Coronary artery (tissue), 2 donors: Measurements from ENCODE around the gene PCDHB4.
"Not testable (repeated sequence)": the region's sequence is repeated elsewhere in the genome, so short reads cannot be mapped to it uniquely, and the experiment has no call there.

Experiments
- DNase-seq: peaks from one replicate; pipeline ENCODE4 v3.0.0-alpha.2; 2017; ENCODE audit warnings: low spot score
- H3K27ac ChIP-seq, 2 donors: fragments of 200-600 bp; sonication (generic); one replicate each; pipeline ENCODE4 v1.5.1; 2016 to 2019
- H3K4me3 ChIP-seq: fragments of 200-600 bp; sonication (generic); 2 replicates; pipeline ENCODE4 v1.5.1; 2016; ENCODE audit warnings: mild to moderate bottlenecking, moderate library complexity
- CTCF ChIP-seq: fragments of 200-600 bp; sonication (generic); IDR thresholded peaks from one replicate; pipeline ENCODE4 v1.5.1; 2019; ENCODE audit warnings: antibody characterized with exemption

PCDHB4 gene

GRCh38 chr5:141121563-141121962 is at the start of gene PCDHB4:
TSS of gene PCDHB4 (plus strand) at chr5:141121818. CDS start at chr5:141121999, 181 bp downstream.
- H3K4me3 ChIP-seq = peak within 1 kb of the TSS; percentile 37
- no peak for TF ChIP-seq CTCF
- no peak within 1 kb of the TSS for H3K27ac ChIP-seq
- DNase-seq = no peak

- no peak overlapping the region for H3K27ac ChIP-seq
- TF ChIP-seq CTCF = no peak
- DNase-seq = no peak
- H3K4me3 ChIP-seq = peak overlapping the region; percentile 27
Observed at GRCh38 chr5:141077826-141078225, 43.8 kb upstream of the PCDHB4 start.

- no peak overlapping the region for H3K4me3 ChIP-seq
- TF ChIP-seq CTCF = no peak
- DNase-seq = no peak
- no peak overlapping the region for H3K27ac ChIP-seq
Observed at GRCh38 chr5:141082228-141082627, 39.4 kb upstream of the PCDHB4 start.

- H3K27ac ChIP-seq = peak overlapping the region; percentile 32 to 38
- no peak for TF ChIP-seq CTCF
- DNase-seq = no peak
- peak overlapping the region; percentile 64 for H3K4me3 ChIP-seq
Observed at GRCh38 chr5:141084487-141084989, 37.1 kb upstream of the PCDHB4 start.

- Histone ChIP-seq H3K27ac (no peak within 1 kb of the TSS), H3K4me3 (peak within 1 kb of the TSS; percentile 62)
- no peak for TF ChIP-seq CTCF
- DNase-seq = no peak
Observed at GRCh38 chr5:141094481-141095262, 26.9 kb upstream of the PCDHB4 start, which contains the start of gene PCDHB2. TSS of gene PCDHB2 (plus strand) at chr5:141094615. CDS start at chr5:141094791, 176 bp downstream.

- H3K27ac ChIP-seq = no peak overlapping the region
- no peak for TF ChIP-seq CTCF
- H3K4me3 ChIP-seq = peak overlapping the region; percentile 62
- DNase-seq = no peak
Observed at GRCh38 chr5:141095263-141095641, 26.4 kb upstream of the PCDHB4 start.

- H3K27ac ChIP-seq, H3K4me3 ChIP-seq, DNase-seq: not testable (repeated sequence)
Observed at GRCh38 chr5:141096181-141096580, 25.4 kb upstream of the PCDHB4 start.

GRCh38 chr5:141096586-141096985 is 25.0 kb upstream of the PCDHB4 start:
- not testable (repeated sequence) for DNase-seq, H3K4me3 ChIP-seq, H3K27ac ChIP-seq
